NCI-H1417 (cell line): ENCODE data around the gene VPS33B.

ENCODE experiments used
- DNase-seq, 3 experiments: peaks; one replicate each; lab custom pipeline; 2025; lab: John Stamatoyannopoulos, UW

VPS33B gene

DNA sequence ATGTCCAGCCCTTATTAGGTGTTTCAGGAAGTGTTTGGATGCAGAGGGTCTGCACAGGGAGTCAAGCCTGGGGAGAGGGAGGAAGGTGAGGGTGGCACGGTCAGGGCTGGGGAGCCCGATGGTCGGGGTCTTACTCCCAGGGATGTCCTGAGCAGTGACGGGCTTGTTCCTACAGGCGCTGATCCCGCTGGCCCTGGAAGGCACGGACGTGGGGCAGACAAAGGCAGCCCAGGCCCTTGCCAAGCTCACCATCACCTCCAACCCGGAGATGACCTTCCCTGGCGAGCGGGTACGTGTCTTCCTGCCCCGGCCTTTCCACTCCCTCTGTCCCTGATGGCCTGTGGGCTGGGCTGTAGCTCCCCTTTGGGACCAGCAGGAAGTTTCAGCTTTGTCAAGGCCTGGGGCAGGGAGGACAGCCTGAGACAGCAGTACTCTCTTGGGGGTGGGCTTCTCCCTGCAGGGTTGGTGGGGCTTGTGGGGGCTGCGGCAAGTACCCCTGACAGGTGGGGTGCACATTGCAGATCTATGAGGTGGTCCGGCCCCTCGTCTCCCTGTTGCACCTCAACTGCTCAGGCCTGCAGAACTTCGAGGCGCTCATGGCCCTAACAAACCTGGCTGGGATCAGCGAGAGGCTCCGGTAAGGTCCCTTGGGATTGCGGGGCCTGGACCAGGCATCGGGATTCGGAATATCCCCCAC is 72.3 kb downstream of the VPS33B start:
- DNase-seq: no peak
